HCT116 (cell line): ENCODE results near the gene TACR2. TPM values are rescaled to one million over a fixed set of nuclear protein-coding genes. Genes with fewer than 3 reads are reported as not detected.

Experiments
- ATAC-seq: fragments of 200-7000 bp; cut with Tn5 transposase; 2 replicates; pipeline ENCODE4 v1.9.1; 2020; ENCODE audit warnings: mild to moderate bottlenecking, moderate library complexity
- BruUV-seq: library from RNA; stranded (reverse); fragments of 400-500 nt; replicated peaks from 2 replicates; lab custom pipeline; 2021; lab: Mats Ljungman, UMichigan
- CTCF ChIA-PET: fragments of 300-600 bp; sonication (Branson Sonifier 250); formaldehyde crosslinking; loops from one replicate; lab custom pipeline; 2021; ENCODE audit warnings: antibody characterized with exemption; lab: Charles Lee
- POLR2A ChIA-PET: fragments of 300-600, 350-600 bp; sonication (Branson Sonifier 250); formaldehyde crosslinking; loops from one replicate; lab custom pipeline; 2021; ENCODE audit warnings: antibody characterized with exemption; lab: Charles Lee
- RAD21 ChIA-PET, 2 experiments: fragments of 300-600 bp; sonication (Branson Sonifier 250); formaldehyde crosslinking; loops; one replicate each; lab custom pipeline; 2023; ENCODE audit warnings: low total read pairs in 2 of 2; ENCODE audit not compliant: uncharacterized antibody in 2 of 2, unreplicated experiment in 2 of 2, low non-redundant PET in 1 of 2; lab: Charles Lee
- DNase-seq: peaks from one replicate; pipeline ENCODE4 v3.0.0-alpha.2; 2010; ENCODE audit warnings: low read depth, low spot score
- H2AFZ ChIP-seq: fragments of 200-600 bp; shearing (Covaris generic), sonication (generic); 2 replicates; pipeline ENCODE4 v1.6.1; 2017; ENCODE audit warnings: low read depth, mixed run types, mixed read lengths, antibody characterized with exemption, low read length; ENCODE audit not compliant: poor library complexity, severe bottlenecking
- H3K27ac ChIP-seq: 2 replicates; pipeline ENCODE4 v1.5.1; 2012; ENCODE audit warnings: low read depth, low read length
- H3K27me3 ChIP-seq: fragments of 200-600 bp; sonication (generic); 2 replicates; pipeline ENCODE4 v1.6.1; 2016; ENCODE audit warnings: mixed run types, low read length, mixed read lengths; ENCODE audit not compliant: insufficient read depth
- H3K36me3 ChIP-seq, 2 experiments: fragments of 200-500 bp in 1 of 2; fragments of 200-600 bp in 1 of 2; sonication (Bioruptor generic) in 1 of 2; sonication (generic) in 1 of 2; 2 replicates each; pipeline versions ENCODE4 v1.5.1 to v1.6.1; 2014 to 2016; ENCODE audit warnings: low read length in 2 of 2, inconsistent platforms in 1 of 2, mixed read lengths in 1 of 2, mixed run types in 1 of 2; ENCODE audit not compliant: insufficient read depth in 2 of 2, control insufficient read depth in 1 of 2
- H3K4me1 ChIP-seq, 2 experiments: fragments of 200-600 bp in 1 of 2; sonication (generic) in 1 of 2; 2 replicates each; pipeline versions ENCODE4 v1.5.1 to v1.6.1; 2012 to 2017; ENCODE audit warnings: low read length in 2 of 2, inconsistent platforms in 1 of 2, mild to moderate bottlenecking in 1 of 2, mixed read lengths in 1 of 2, mixed run types in 1 of 2, moderate library complexity in 1 of 2; ENCODE audit not compliant: insufficient read depth in 2 of 2, control insufficient read depth in 1 of 2
- H3K4me2 ChIP-seq: fragments of 200-600 bp; sonication (generic); 2 replicates; pipeline ENCODE4 v1.6.1; 2017; ENCODE audit warnings: mixed run types, low read length, mixed read lengths
- H3K4me3 ChIP-seq, 2 experiments: fragments of 200-600 bp in 1 of 2; sonication (generic) in 1 of 2; replicated peaks in 1 of 2; 2 replicates each; pipeline ENCODE4 v1.5.1; 2011 to 2016; ENCODE audit warnings: low read length in 2 of 2, control low read depth in 1 of 2, low read depth in 1 of 2, mild to moderate bottlenecking in 1 of 2, mixed read lengths in 1 of 2, mixed run types in 1 of 2
- H3K79me2 ChIP-seq: fragments of 200-600 bp; sonication (generic); 2 replicates; pipeline ENCODE4 v1.6.1; 2017; ENCODE audit warnings: mild to moderate bottlenecking, mixed run types, low read length, moderate library complexity, mixed read lengths; ENCODE audit not compliant: insufficient read depth
- H3K9ac ChIP-seq: fragments of 200-600 bp; sonication (generic); 2 replicates; pipeline ENCODE4 v1.6.1; 2016; ENCODE audit warnings: low read length, mixed read lengths
- H3K9me2 ChIP-seq: fragments of 200-600 bp; sonication (generic), shearing (Covaris generic); 2 replicates; pipeline ENCODE4 v1.6.1; 2017; ENCODE audit warnings: mixed run types, mild to moderate bottlenecking, moderate library complexity; ENCODE audit not compliant: insufficient read depth
- H3K9me3 ChIP-seq, 2 experiments: fragments of 200-500 bp in 1 of 2; fragments of 200-600 bp in 1 of 2; sonication (Bioruptor generic) in 1 of 2; sonication (generic) in 1 of 2; 2 replicates each; pipeline ENCODE4 v1.6.1; 2014 to 2017; ENCODE audit warnings: low read length in 2 of 2, mixed read lengths in 2 of 2, inconsistent platforms in 1 of 2, low read depth in 1 of 2, mild to moderate bottlenecking in 1 of 2, mixed run types in 1 of 2, moderate library complexity in 1 of 2; ENCODE audit not compliant: control insufficient read depth in 1 of 2, insufficient read depth in 1 of 2
- H4K20me1 ChIP-seq: fragments of 200-600 bp; sonication (generic), shearing (Covaris generic); 2 replicates; pipeline ENCODE4 v1.6.1; 2017; ENCODE audit warnings: mixed run types, mild to moderate bottlenecking, moderate library complexity; ENCODE audit not compliant: insufficient read depth
- CEBPB ChIP-seq: IDR thresholded peaks from 2 replicates; pipeline ENCODE4 v1.6.1; 2012; ENCODE audit warnings: low read depth
- EZH2 ChIP-seq: fragments of 200-600 bp; sonication (generic); IDR thresholded peaks from 2 replicates; pipeline ENCODE4 v1.6.1; 2017; ENCODE audit warnings: antibody characterized with exemption, mixed run types
- EZH2phosphoT487 ChIP-seq: fragments of 200-600 bp; IDR thresholded peaks from 2 replicates; pipeline ENCODE4 v1.6.1; 2018; ENCODE audit warnings: antibody characterized with exemption, borderline replicate concordance
- JUND ChIP-seq: IDR thresholded peaks from 2 replicates; pipeline ENCODE4 v1.6.1; 2012
- POLR2A ChIP-seq: IDR thresholded peaks from 2 replicates; pipeline ENCODE4 v1.7.0; 2011; ENCODE audit warnings: borderline replicate concordance; ENCODE audit not compliant: insufficient read depth, insufficient read length; ENCODE audit errors: extremely low read depth
- POLR2AphosphoS5 ChIP-seq: IDR thresholded peaks from 2 replicates; pipeline ENCODE4 v1.6.1; 2011; ENCODE audit warnings: mild to moderate bottlenecking, low read depth, low read length, moderate library complexity
- SRF ChIP-seq: IDR thresholded peaks from 2 replicates; pipeline ENCODE4 v1.6.1; 2012; ENCODE audit warnings: low read depth
- YY1 ChIP-seq: IDR thresholded peaks from 2 replicates; pipeline ENCODE4 v1.6.1; 2011; ENCODE audit warnings: low read length, low read depth, moderate library complexity, mild to moderate bottlenecking; ENCODE audit not compliant: insufficient replicate concordance; ENCODE audit errors: extremely low read depth
- ZFX ChIP-seq: fragments of 450-650 bp; IDR thresholded peaks from 2 replicates; pipeline ENCODE4 v1.6.1; 2017
- ZNF274 ChIP-seq: fragments of 200-500 bp; sonication (Bioruptor generic); IDR thresholded peaks from 2 replicates; pipeline ENCODE4 v1.6.1; 2014; ENCODE audit warnings: mild to moderate bottlenecking, low read depth, low read length, inconsistent platforms
- intact Hi-C: fragments of 100-400 bp; cut with micrococcal nuclease; formaldehyde crosslinking; loops from 2 replicates; pipeline ENCODE4 v1.10.0; 2022
- total RNA-seq: library from RNA; stranded (reverse); gene quantifications from one replicate; pipeline ENCODE4 v1.2.1, GENCODE V29; 2021; ENCODE audit not compliant: unreplicated experiment
- TF ChIP-seq, protein P1 (sequence below): IDR thresholded peaks from 2 replicates; pipeline ENCODE4 v1.6.1; 2012

The TACR2 gene
- total RNA-seq, 1 experiment from 2014 or later, result not detected

GRCh38 chr10:69465457-69466157 is 48.9 kb upstream of the TACR2 start:
- no peak overlapping the region for H3K27ac ChIP-seq
- ChIA-PET RAD21 (no interaction called here), CTCF (no interaction called here), POLR2A (no interaction called here)
- no peaks in the 10 kb centered on the region for H4K20me1 ChIP-seq
- DNase-seq (no peak), ATAC-seq (no peak)
- H3K4me2 ChIP-seq, result no peak overlapping the region
- no peaks in the 10 kb centered on the region for H3K27me3 ChIP-seq
- intact Hi-C loops, result no loop called here
- no peak overlapping the region for H3K9ac ChIP-seq
- H3K79me2 ChIP-seq, result no peaks in the 10 kb centered on the region
- H3K9me2 ChIP-seq, result no peaks in the 10 kb centered on the region
- H2AFZ ChIP-seq, result no peak overlapping the region
- TF ChIP-seq ZFX (no peak), EZH2phosphoT487 (no peak), JUND (no peak), YY1 (no peak), CEBPB (no peak), POLR2A (no peak), EZH2 (no peak), SRF (no peak), POLR2AphosphoS5 (no peak), ZNF274 (no peak)
- TF ChIP-seq, protein P1, sequence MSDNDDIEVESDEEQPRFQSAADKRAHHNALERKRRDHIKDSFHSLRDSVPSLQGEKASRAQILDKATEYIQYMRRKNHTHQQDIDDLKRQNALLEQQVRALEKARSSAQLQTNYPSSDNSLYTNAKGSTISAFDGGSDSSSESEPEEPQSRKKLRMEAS, result no peak
- no peaks in the 10 kb centered on the region for H3K9me3 ChIP-seq
- no peaks in the 10 kb centered on the region for H3K36me3 ChIP-seq
- peaks cover 8 to 24% of the 10 kb centered on the region in 2 experiments for H3K4me1 ChIP-seq
- BruUV-seq, result no TSS peak
- no peak overlapping the region for H3K4me3 ChIP-seq
